ENCODE measurements around the gene OPRPN. TPM values are rescaled to one million over a fixed set of nuclear protein-coding genes. Genes with fewer than 3 reads are reported as not detected.

The OPRPN gene
- total and polyA plus RNA-seq, 9 of the 15 experiments (the other 6 are each of a cell fraction or from before 2014, with no cell fraction given) = not detected

GRCh38 chr4:70359115-70359661, 38.6 kb upstream of the OPRPN start:
- in situ Hi-C loops (cut with MboI) = no loop called here
- FAIRE-seq = no peak
- H3K27me3 ChIP-seq (ENCODE audit: control insufficient read depth in 2 of 2, insufficient read depth in 2 of 2, low read length in 2 of 2) = no peaks in the 10 kb centered on the region
- H3K36me3 ChIP-seq (ENCODE audit: control insufficient read depth, insufficient read depth, low read length) = no peaks in the 10 kb centered on the region
- ChIA-PET POLR2A (no interaction called here), CTCF (ENCODE audit: low intra/inter-chr PET ratio) (no interaction called here)
- TF ChIP-seq ZNF324 (CRISPR knock-in tag; IDR thresholded peaks at IDR 0.05) = no peak
- TF ChIP-seq ETS1 (conservative IDR thresholded peaks at IDR 0.05; ENCODE audit: control insufficient read depth, low read depth, low read length) = no peak
- TF ChIP-seq E2F3 (CRISPR knock-in tag; IDR thresholded peaks at IDR 0.05) = no peak
- no peak for TF ChIP-seq LARP7 (IDR thresholded peaks at IDR 0.05)
- TF ChIP-seq RERE (CRISPR knock-in tag; IDR thresholded peaks at IDR 0.05; ENCODE audit: borderline replicate concordance) = no peak
- TF ChIP-seq SMARCA5 (IDR thresholded peaks at IDR 0.05) = no peak
- no peak for TF ChIP-seq SRF (CRISPR knock-in tag; IDR thresholded peaks at IDR 0.05)
- TF ChIP-seq NUFIP1 (IDR thresholded peaks at IDR 0.05; ENCODE audit: partially characterized antibody) = no peak
- TF ChIP-seq DLX4 (CRISPR knock-in tag; IDR thresholded peaks at IDR 0.05) = no peak
- no peak for TF ChIP-seq MXD1 (CRISPR knock-in tag; IDR thresholded peaks at IDR 0.05; ENCODE audit: borderline replicate concordance, poor library complexity, severe bottlenecking)
- no peak for TF ChIP-seq TEAD2 (tag; IDR thresholded peaks at IDR 0.05)
- TF ChIP-seq KAT8 (IDR thresholded peaks at IDR 0.05; ENCODE audit: low read depth) = no peak
- no peak for TF ChIP-seq PHF21A (IDR thresholded peaks at IDR 0.05; ENCODE audit: borderline replicate concordance, low read depth)
- no peak for TF ChIP-seq HDAC6 (IDR thresholded peaks at IDR 0.05; ENCODE audit: low read depth, low read length)
- TF ChIP-seq NFIC (IDR thresholded peaks at IDR 0.05) = no peak
- WGBS (ENCODE audit: insufficient coverage, low coverage, missing lambda C conversion rate) = 0% methylated on average over 3 of the region's 3 CpGs
- no peak for ATAC-seq
- H3K4me2 ChIP-seq (ENCODE audit: insufficient read depth, low read length) = no peak overlapping the region
- no TSS peak for BruUV-seq (replicated peaks)
- H3K79me2 ChIP-seq (ENCODE audit: control insufficient read depth, insufficient read depth, low read length) = no peaks in the 10 kb centered on the region
- H2AFZ ChIP-seq (ENCODE audit: low read depth, low read length) = no peak overlapping the region
- no peak overlapping the region for H3K27ac ChIP-seq (ENCODE audit: extremely low read depth, low read depth, low read length)
- H3K9me3 ChIP-seq (replicated peaks; ENCODE audit: control insufficient read depth, insufficient read depth, low read depth, low read length) = no peaks in the 10 kb centered on the region
- DNase-seq (ENCODE audit: extremely low read depth in 1 of 4, low spot score in 3 of 4) = no peak
- no peak overlapping the region for H3K4me3 ChIP-seq
- H3K4me1 ChIP-seq (replicated peaks in 1 of 2; ENCODE audit: control insufficient read depth in 2 of 2, insufficient read depth in 2 of 2, low read length in 2 of 2) = no peaks in the 10 kb centered on the region
- H4K20me1 ChIP-seq (replicated peaks; ENCODE audit: control insufficient read depth, insufficient read depth, low read length) = no peaks in the 10 kb centered on the region
- H3K9ac ChIP-seq (ENCODE audit: insufficient read depth in 1 of 2, low read depth in 2 of 2, low read length in 2 of 2) = no peak overlapping the region
- H3K9me1 ChIP-seq (ENCODE audit: control insufficient read depth, insufficient read depth, low read length) = no peaks in the 10 kb centered on the region
- intact Hi-C loops (cut with micrococcal nuclease) = no loop called here
